Stimulated activated effector memory CD8-positive, alpha-beta T cell treated with anti-CD3 and anti-CD28 coated beads, Interleukin-12 subunit alpha, Interleukin-12 subunit beta, amount 100 ng/mL, for 72 hours (primary cell): Measurements from ENCODE around the gene AKT3.
A peak's percentile ranks its signal among the peaks of the same experiment; 100 is the strongest.

Source experiments
- ATAC-seq: fragments of 150-1000 bp; cut with Tn5 transposase; 2 replicates; pipeline ENCODE4 v1.10.0; 2021
- DNase-seq, 2 donors: peaks; one replicate each; pipeline ENCODE4 v3.0.0; 2021 to 2022; ENCODE audit warnings: low spot score in 2 of 2
- H3K27ac Mint-ChIP-seq: one replicate; pipeline ENCODE4 v1.8.0; 2022; ENCODE audit warnings: mild to moderate bottlenecking, mixed read lengths
- H3K36me3 Mint-ChIP-seq: one replicate; pipeline ENCODE4 v1.8.0; 2022; ENCODE audit warnings: mild to moderate bottlenecking, mixed read lengths
- H3K4me1 Mint-ChIP-seq: one replicate; pipeline ENCODE4 v1.8.0; 2022; ENCODE audit warnings: mixed read lengths
- H3K4me3 Mint-ChIP-seq: one replicate; pipeline ENCODE4 v1.8.0; 2022; ENCODE audit warnings: mild to moderate bottlenecking, mixed read lengths
- H3K9me3 Mint-ChIP-seq: one replicate; pipeline ENCODE4 v1.8.0; 2022; ENCODE audit warnings: mixed read lengths

Gene AKT3

DNA sequence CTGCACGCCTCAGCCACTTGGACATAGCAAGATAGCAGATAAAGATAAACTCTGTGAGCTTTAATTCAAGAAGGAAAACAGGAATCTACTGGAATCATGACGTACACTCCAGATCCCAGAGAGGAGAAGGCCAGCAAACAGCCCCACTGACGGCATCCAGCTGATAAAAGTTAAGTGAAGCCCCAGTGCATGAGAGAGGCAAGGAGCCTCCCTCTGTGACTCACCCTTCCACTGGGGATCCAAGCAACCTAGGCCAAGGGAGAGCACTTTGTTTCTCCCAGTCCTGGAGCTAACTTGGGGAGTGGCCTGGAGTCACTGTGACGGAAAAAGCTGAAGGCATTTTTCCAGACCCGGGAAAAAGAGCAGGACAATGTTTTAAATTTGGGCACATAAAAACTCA is 270.0 kb downstream of the AKT3 start:
- peaks cover 16% of the 10 kb centered on the region for H3K9me3 Mint-ChIP-seq
- H3K36me3 Mint-ChIP-seq: peaks cover 18% of the 10 kb centered on the region
- no peak for ATAC-seq
- H3K4me3 Mint-ChIP-seq: no peak overlapping the region
- no peak for DNase-seq
- H3K4me1 Mint-ChIP-seq: peaks cover 32% of the 10 kb centered on the region
- no peak overlapping the region for H3K27ac Mint-ChIP-seq

DNA sequence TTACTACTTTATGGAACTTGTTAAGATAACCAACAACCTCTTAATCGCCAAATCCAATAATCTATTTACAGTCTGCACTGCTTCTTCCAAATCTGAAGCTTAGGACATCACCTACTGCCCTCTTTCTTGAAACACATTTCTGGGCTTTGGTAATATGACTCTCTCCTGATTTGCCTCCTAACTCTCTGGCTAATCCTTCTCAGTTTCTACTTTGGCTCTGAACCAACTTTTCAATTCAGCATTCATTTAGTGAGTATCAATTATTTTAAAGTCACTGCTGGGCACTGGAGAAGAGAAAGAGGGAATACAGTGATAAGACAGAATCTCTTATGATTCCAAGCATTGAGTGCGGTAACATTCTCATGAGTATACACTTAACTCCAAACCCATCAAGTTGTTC is 275.0 kb downstream of the AKT3 start:
- ATAC-seq (no peak), DNase-seq (no peak)
- Mint-ChIP-seq H3K27ac (no peak overlapping the region), H3K4me3 (no peak overlapping the region), H3K9me3 (no peaks in the 10 kb centered on the region), H3K36me3 (peaks cover 24% of the 10 kb centered on the region), H3K4me1 (peaks cover 13% of the 10 kb centered on the region)

DNA sequence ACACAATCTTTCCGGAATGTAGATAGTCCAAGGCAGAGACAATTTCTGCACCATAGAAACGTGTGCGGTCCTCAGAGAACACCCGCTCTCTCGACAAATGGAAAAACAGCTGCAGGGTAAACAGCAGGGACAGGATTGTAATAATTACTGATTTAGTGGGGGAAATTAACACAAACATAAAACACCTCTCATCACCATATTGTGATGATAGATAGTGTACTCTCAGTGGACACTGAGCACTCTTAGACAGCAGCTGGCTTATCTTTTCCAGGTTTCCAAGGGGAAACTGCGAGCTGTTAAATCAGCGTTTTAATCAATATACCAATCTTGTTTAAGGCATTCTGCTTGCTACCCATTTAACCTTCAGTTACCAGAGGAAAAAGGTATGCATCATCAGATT is 277.1 kb downstream of the AKT3 start:
- Mint-ChIP-seq H3K36me3 (peaks cover 21% of the 10 kb centered on the region), H3K9me3 (no peaks in the 10 kb centered on the region), H3K4me3 (no peak overlapping the region), H3K4me1 (peaks cover 6% of the 10 kb centered on the region), H3K27ac (no peak overlapping the region)
- no peak for ATAC-seq
- no peak for DNase-seq

DNA sequence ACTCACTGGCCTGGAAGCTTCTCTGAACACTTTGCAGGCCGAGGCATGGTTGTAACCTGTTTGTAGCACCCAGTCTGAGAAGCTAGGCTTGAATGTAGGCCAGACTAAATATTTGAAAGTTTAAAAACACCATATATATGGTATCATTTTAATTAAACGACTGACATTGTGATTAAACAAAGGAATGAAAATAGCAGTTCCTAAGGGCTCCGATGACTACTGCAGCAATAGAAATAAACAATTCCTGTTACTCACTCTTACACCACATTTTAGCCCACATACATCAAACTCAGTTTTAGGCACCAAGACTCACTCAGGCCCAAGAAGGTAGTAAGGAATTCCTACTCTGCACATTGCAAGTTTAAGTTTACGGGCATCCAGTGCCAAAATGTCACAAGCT is 281.2 kb downstream of the AKT3 start:
- Mint-ChIP-seq H3K9me3 (no peaks in the 10 kb centered on the region), H3K27ac (no peak overlapping the region), H3K4me3 (no peak overlapping the region), H3K4me1 (no peaks in the 10 kb centered on the region), H3K36me3 (peaks cover 37% of the 10 kb centered on the region)
- DNase-seq: no peak
- no peak for ATAC-seq

DNA sequence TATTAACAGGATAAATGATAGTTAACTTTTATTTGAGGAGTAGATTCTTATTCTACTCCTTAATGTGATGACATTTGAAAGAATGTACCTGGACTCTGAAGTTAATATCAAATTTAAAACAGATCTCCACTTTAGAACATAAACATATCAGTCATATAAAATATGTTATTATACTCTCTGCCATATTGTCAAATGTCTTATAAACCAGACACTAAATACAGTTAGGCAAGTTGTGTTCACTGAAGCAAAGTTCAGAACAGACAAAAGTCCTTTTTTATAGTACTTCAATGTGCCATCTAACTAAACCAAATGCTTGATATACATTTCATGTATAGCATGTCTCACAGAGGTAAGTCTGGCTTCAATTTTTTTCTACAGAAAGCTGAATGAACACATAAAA is 285.2 kb downstream of the AKT3 start:
- no peaks in the 10 kb centered on the region for H3K9me3 Mint-ChIP-seq
- ATAC-seq (no peak), DNase-seq (no peak)
- no peak overlapping the region for H3K27ac Mint-ChIP-seq
- no peak overlapping the region for H3K4me3 Mint-ChIP-seq
- H3K4me1 Mint-ChIP-seq: no peaks in the 10 kb centered on the region
- H3K36me3 Mint-ChIP-seq: peaks cover 46% of the 10 kb centered on the region

DNA sequence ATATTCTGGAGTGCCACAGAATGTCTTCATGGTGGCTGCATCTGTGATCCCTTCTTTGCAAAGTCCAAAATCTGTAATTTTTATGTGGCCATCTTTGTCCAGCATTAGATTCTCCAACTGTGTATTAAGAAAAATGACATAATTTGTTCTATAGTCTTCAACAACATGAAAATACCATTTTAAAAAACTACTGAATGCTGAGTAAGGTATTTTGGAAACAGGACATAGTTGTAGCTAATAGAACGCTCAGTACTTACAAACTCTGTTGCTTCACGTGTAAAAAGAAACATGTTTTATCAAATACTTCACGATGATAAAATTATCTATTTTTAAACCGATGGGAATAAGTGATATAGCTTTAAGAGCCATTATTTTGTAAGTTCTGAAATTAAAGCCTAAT is 286.3 kb downstream of the AKT3 start:
- Mint-ChIP-seq H3K36me3 (peaks cover 53% of the 10 kb centered on the region), H3K9me3 (no peaks in the 10 kb centered on the region), H3K4me1 (no peaks in the 10 kb centered on the region), H3K4me3 (no peak overlapping the region), H3K27ac (no peak overlapping the region)
- DNase-seq: no peak
- ATAC-seq: no peak

DNA sequence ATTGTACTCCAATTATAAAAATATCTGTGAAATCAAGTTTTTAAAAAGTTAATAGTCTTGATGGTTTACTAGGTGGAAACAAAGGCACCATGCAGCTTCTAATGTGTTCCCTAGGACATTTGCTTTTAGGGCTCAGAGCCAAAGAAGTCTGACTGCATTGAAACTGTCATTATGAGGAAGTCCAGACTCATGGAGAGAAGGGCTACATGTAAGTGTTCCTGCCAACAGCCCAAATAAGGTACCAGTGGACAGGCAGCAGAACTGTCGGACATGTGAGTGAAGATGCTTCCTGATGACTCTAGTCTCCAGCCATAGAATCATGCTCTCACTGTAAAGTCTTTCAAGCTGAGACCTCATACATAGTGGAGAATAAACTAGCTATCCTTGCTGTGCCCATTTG is 287.6 kb downstream of the AKT3 start:
- Mint-ChIP-seq H3K36me3 (peaks cover 44% of the 10 kb centered on the region), H3K4me1 (no peaks in the 10 kb centered on the region), H3K27ac (no peak overlapping the region), H3K4me3 (no peak overlapping the region), H3K9me3 (no peaks in the 10 kb centered on the region)
- DNase-seq (no peak), ATAC-seq (no peak)

DNA sequence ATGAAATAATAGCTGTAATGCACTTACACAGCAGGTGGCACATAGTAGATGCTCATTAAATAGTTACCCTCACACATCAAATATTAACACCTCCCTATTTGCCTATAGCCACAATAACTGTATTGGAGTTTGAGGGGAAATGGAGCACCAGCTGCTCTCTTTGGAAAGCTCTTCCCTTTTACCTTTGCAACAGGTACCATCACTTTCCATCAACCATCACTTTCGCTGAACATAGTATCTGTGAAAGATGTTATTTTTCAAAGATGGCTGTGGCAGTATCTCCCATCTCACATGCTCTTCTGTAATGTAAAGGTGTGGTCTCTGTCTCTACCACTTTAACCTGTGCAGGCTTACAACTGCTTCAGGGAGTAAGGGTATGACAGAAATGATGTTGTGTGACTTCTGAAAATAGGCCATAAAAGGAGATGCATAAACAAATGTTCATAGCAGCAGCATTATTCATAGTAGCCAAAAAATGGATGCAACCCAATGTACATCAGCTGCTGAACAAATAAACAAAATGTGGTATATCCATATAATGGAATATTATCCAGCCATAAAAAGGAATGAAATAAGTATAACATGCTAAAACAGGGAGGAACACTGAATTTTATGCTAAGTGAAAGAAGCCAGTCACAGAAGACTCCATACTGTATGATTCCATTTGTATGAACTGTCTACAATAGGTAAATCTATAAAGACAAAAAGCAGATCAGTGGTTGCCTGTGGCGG is 288.3 kb downstream of the AKT3 start:
- no peaks in the 10 kb centered on the region for H3K4me1 Mint-ChIP-seq
- DNase-seq: no peak
- no peak for ATAC-seq
- H3K27ac Mint-ChIP-seq: no peak overlapping the region
- no peaks in the 10 kb centered on the region for H3K9me3 Mint-ChIP-seq
- peaks cover 37% of the 10 kb centered on the region for H3K36me3 Mint-ChIP-seq
- H3K4me3 Mint-ChIP-seq: no peak overlapping the region

DNA sequence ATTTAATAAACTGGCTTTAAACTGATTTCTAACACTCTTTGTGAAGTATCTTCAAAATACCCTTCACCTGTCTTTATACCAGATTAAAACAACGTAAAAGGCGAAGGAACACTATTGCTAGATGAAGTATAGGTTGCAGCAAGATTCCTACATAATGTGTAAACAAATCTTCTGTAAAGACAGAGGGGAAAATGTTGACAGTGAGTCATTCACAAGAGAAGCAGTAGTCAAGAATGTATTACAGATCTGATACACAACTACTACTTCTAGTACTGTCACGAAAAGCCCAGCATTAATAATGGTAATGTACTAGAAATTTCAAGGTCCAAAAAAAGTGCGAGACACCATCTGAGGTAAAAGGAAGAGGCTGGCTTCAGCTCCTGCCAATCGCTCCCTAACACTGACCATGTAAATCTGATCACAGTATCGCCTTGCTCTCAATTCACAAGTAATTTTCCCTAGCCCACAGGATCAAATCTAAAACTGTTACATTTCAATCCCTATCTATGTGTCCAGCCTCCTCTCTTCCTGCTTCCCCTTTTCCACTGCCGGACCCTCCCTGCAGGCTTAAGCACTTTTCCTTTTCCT is 290.4 kb downstream of the AKT3 start:
- Mint-ChIP-seq H3K4me1 (no peaks in the 10 kb centered on the region), H3K36me3 (peaks cover 36% of the 10 kb centered on the region), H3K27ac (peak overlapping the region; percentile 10), H3K9me3 (no peaks in the 10 kb centered on the region), H3K4me3 (no peak overlapping the region)
- DNase-seq: no peak
- no peak for ATAC-seq

DNA sequence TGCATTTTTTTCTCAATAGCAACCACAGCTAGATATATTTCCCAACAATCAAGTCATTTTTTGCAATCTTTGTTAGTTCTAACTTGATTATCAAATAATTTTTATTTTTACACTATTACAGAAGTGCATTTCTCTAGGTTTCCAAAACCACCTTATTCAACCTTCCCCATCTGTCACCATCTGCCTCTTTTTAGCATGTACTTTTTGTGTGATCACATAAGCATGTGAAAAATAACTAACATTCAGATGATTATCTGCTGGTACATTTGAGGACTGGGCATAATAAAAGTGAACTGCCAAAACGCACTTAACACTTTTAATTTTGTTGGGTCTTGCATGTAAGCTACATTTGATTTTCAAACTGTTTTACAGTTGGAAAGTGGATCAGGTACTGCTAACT is 291.5 kb downstream of the AKT3 start:
- no peaks in the 10 kb centered on the region for H3K4me1 Mint-ChIP-seq
- H3K9me3 Mint-ChIP-seq: no peaks in the 10 kb centered on the region

DNA sequence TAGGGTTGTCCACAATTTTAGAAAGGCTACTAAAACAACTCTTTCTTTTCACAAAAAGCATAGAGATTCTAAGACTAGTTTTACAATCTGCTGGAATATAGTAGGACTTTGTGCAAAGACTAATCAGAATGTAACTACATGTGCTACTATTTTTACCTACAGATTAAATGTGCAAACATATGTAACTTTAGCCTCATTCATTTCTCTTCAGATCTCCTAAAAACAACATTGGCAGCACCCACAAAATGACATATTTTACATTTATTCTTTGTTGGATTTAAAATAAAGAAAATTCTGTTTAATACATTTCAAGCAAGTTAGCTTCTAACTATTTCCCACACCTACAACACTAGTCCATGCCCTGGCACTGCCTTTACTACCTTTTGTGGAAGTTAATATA is 292.2 kb downstream of the AKT3 start:
- H3K27ac Mint-ChIP-seq: no peak overlapping the region
- ATAC-seq: no peak

More for the DNA sequence above, 291.5 kb downstream of the AKT3 start:
- no peak for DNase-seq
- no peak for ATAC-seq
- Mint-ChIP-seq H3K36me3 (peaks cover 30% of the 10 kb centered on the region), H3K27ac (no peak overlapping the region), H3K4me3 (no peak overlapping the region)

DNA sequence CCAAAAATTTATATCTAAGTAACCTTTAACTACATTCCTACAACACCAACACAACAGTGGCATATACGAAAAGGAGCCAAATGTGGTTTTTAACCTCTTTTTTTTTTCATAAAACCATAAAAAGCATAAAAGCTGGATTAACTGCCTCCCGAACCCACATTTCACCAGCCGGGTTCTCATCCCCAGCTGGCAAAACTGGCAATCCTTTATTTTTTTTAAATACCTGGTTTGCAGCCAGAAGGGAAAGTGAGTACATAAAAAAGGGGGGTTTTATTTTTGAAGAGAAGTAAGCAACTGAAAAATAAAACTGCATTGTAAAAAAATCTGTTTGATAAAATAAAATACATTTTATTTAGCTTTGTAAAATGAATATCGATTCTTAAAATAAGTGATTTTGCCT is 295.4 kb downstream of the AKT3 start:
- no peaks in the 10 kb centered on the region for H3K9me3 Mint-ChIP-seq
- DNase-seq (no peak), ATAC-seq (no peak)
- H3K4me3 Mint-ChIP-seq: no peak overlapping the region
- no peaks in the 10 kb centered on the region for H3K4me1 Mint-ChIP-seq
- H3K36me3 Mint-ChIP-seq: peaks cover 24% of the 10 kb centered on the region
- no peak overlapping the region for H3K27ac Mint-ChIP-seq

More for the DNA sequence above, 292.2 kb downstream of the AKT3 start:
- H3K9me3 Mint-ChIP-seq: no peaks in the 10 kb centered on the region
- H3K36me3 Mint-ChIP-seq: peaks cover 27% of the 10 kb centered on the region
- DNase-seq: no peak
- no peak overlapping the region for H3K4me3 Mint-ChIP-seq
- H3K4me1 Mint-ChIP-seq: no peaks in the 10 kb centered on the region

DNA sequence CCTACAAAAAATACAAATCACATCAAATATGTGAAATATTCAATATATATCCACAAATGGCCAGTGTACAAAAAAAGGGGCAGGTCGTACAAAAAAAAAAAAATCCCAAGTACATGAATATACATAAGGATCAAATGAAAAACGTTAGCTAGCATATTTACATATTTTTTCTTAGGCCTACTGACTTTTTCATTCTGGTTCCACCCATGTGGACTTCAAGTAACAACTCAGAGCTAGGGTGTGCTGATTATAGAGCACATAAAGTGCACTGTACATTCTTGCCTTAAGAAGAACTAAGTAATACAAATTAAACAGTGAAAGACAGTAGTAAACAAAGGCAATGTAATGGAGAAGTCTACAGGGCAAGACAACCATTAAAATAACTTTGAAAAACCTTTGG is 297.0 kb downstream of the AKT3 start:
- Mint-ChIP-seq H3K4me1 (peaks cover 4% of the 10 kb centered on the region), H3K4me3 (no peak overlapping the region), H3K27ac (no peak overlapping the region), H3K9me3 (no peaks in the 10 kb centered on the region), H3K36me3 (peaks cover 20% of the 10 kb centered on the region)
- no peak for DNase-seq
- ATAC-seq: no peak

DNA sequence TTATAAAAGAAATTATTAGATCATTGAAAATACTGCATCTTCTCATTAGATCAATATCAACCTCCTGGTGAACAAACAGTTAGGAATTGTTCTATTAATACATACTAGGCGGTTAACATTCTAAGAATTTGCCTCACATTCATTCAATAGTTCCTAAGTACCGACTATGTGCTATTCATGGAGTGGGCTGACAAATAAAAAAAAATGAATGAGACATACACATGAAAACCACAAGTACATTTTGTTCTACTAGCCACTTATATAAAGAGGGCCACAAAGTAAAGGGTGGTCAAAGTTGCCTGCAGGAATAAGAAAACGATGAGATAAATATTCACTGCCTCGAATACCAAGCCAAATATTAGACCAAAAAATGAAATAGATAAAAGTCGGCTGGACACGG is 299.8 kb downstream of the AKT3 start:
- Mint-ChIP-seq H3K4me3 (no peak overlapping the region), H3K27ac (no peak overlapping the region), H3K4me1 (peaks cover 4% of the 10 kb centered on the region), H3K9me3 (no peaks in the 10 kb centered on the region), H3K36me3 (peaks cover 31% of the 10 kb centered on the region)
- DNase-seq (no peak), ATAC-seq (no peak)

DNA sequence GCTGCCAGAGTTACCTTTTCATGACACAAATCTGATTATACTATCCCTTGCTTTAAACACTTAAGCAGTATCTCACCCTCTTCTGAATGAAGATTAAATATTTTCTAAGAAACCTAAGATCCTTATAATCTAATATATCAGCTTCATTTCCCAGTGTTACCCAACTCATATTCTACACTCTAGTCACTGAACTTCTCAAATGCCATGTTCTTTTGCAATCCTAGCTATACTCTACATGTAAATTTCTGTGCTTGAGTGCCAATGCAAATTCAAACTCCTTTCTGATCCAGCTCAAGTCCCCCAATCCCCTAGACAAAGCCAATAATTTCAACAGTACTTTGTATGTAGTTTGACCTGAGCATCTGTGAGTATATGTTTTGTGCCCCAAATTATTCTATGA is 300.3 kb downstream of the AKT3 start:
- no peak for DNase-seq
- Mint-ChIP-seq H3K36me3 (peaks cover 36% of the 10 kb centered on the region), H3K9me3 (no peaks in the 10 kb centered on the region), H3K27ac (no peak overlapping the region), H3K4me3 (no peak overlapping the region), H3K4me1 (peaks cover 4% of the 10 kb centered on the region)
- no peak for ATAC-seq

DNA sequence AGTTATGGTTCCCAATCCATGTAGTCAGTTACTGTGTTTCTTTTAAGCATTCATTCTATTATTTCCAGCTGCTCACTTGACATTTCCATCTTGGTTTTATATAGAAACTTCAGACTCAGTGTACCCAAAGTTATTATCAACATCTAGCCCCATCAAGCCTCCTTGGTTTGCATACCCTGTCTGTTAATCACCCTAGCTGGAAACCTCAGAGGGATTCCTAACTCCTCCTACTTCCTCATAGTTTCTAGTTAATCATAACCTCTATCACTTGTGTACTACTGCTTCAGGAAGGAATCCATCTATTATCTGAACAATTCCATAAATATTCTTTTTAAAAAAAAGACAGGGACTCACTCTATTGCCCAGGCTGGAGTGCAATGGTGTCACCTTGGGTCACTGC is 300.9 kb downstream of the AKT3 start:
- Mint-ChIP-seq H3K36me3 (peaks cover 43% of the 10 kb centered on the region), H3K9me3 (no peaks in the 10 kb centered on the region), H3K4me3 (no peak overlapping the region), H3K4me1 (peaks cover 4% of the 10 kb centered on the region), H3K27ac (no peak overlapping the region)
- no peak for ATAC-seq
- DNase-seq: no peak
